Lung (tissue), 12 donors: Measurements from ENCODE around the gene TEX22. TPM values are rescaled to one million over a fixed set of nuclear protein-coding genes. Genes with fewer than 3 reads are reported as not detected.

Experiments used
- ATAC-seq: fragments of 200-7000 bp; cut with Tn5 transposase; one replicate; pipeline ENCODE4 v1.9.1; 2020; ENCODE audit warnings: moderate number of reproducible peaks; ENCODE audit not compliant: insufficient read depth, low FRiP score
- DNase-seq, 3 donors: peaks; one replicate each; pipeline ENCODE4 v3.0.0-alpha.2; 2013 to 2017
- H3K27ac ChIP-seq, 2 donors: one replicate each; pipeline ENCODE4 v1.5.1; 2013; ENCODE audit warnings: mild to moderate bottlenecking in 2 of 2, moderate library complexity in 2 of 2, control low read depth in 1 of 2, inconsistent platforms in 1 of 2, low read depth in 1 of 2, low read length in 1 of 2
- H3K27me3 ChIP-seq, 3 donors: one replicate each; pipeline ENCODE4 v1.5.1; 2013; ENCODE audit warnings: low read length in 2 of 3; ENCODE audit not compliant: control insufficient read depth in 3 of 3, insufficient read depth in 3 of 3
- H3K36me3 ChIP-seq, 4 donors: one replicate each; pipeline ENCODE4 v1.5.1; 2013; ENCODE audit warnings: low read length in 4 of 4, mild to moderate bottlenecking in 1 of 4, moderate library complexity in 1 of 4; ENCODE audit not compliant: control insufficient read depth in 4 of 4, insufficient read depth in 4 of 4
- H3K4me1 ChIP-seq, 5 donors: one replicate each; pipeline ENCODE4 v1.5.1; 2013; ENCODE audit warnings: low read length in 5 of 5, mild to moderate bottlenecking in 2 of 5, moderate library complexity in 1 of 5; ENCODE audit not compliant: control insufficient read depth in 5 of 5, insufficient read depth in 5 of 5
- H3K4me3 ChIP-seq: one replicate; pipeline ENCODE4 v1.5.1; 2013; ENCODE audit warnings: mild to moderate bottlenecking, control low read depth, moderate library complexity
- H3K9ac ChIP-seq, 2 donors: one replicate each; pipeline ENCODE4 v1.5.1; 2013; ENCODE audit warnings: low read length in 2 of 2, control low read depth in 1 of 2; ENCODE audit not compliant: insufficient read depth in 1 of 2
- H3K9me3 ChIP-seq, 4 donors: one replicate each; pipeline ENCODE4 v1.5.1; 2013; ENCODE audit warnings: low read length in 3 of 4, mild to moderate bottlenecking in 1 of 4, moderate library complexity in 1 of 4; ENCODE audit not compliant: control insufficient read depth in 4 of 4, insufficient read depth in 3 of 4
- WGBS, 2 donors: extraction: QIAGEN DNeasy Blood & Tissue Kit; methylation state at CpG; one replicate each; pipeline ENCODE4 v1.1.7; 2013; 5-methylcytosine and 5-hydroxymethylcytosine counted together
- polyA plus RNA-seq, 2 donors: library from polyadenylated mRNA; stranded (reverse); fragments of 200-250 nt; gene quantifications; one replicate each; pipeline ENCODE4 v1.2.1, GENCODE V29; 2013
- total RNA-seq, 2 donors: library from RNA; depleted of rRNA in 1 of 2; stranded (reverse); fragments of >200 nt in 1 of 2; gene quantifications; one replicate each; pipeline ENCODE4 v1.2.1, GENCODE V29; 2014 to 2021
- TF ChIP-seq, protein P1 (sequence below): IDR thresholded peaks from 2 replicates; pipeline ENCODE4 v1.5.1; 2012; ENCODE audit warnings: mild to moderate bottlenecking; ENCODE audit errors: control extremely low read depth, extremely low read depth
- donor health status: control.
- donor health status: control.
- donor health status: Bipolar disorder and iron deficiency.
- donor health status: healthy.
- donor health status: DM: yes; HTN: yes; CAD: no.

The TEX22 gene
- total and polyA plus RNA-seq, 4 donors, result 0.17 to 2.1 (median 0.29) TPM

DNA sequence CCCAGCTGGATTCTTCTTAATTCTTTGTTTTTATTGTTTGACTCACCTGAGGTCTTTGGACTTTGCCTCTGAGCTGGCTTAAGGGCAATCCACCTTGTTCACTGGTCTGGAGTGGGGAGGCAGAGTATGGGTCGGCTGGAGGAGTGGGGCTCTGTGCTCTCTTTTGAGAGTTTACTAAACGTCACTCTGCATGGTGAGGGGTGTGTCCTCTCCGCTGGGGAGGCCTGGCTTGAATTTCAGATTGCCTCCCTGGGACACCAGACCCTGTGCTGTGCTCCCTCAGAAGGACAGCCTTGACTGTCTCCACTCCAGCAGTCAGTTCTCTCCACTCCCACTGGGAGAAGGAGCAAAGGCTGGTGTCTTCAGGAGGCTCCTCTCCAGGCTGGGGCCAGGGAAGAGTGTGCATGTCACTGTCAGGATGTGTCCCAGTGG is 19.4 kb downstream of the TEX22 start:
- Histone ChIP-seq H3K27ac (no peak overlapping the region), H3K4me1 (peaks cover 0 to 35% (median 3%) of the 10 kb centered on the region in 5 donors), H3K27me3 (no peaks in the 10 kb centered on the region), H3K9me3 (no peaks in the 10 kb centered on the region), H3K9ac (no peak overlapping the region), H3K4me3 (no peak overlapping the region), H3K36me3 (no peaks in the 10 kb centered on the region)
- no peak for ATAC-seq
- TF ChIP-seq, protein P1, sequence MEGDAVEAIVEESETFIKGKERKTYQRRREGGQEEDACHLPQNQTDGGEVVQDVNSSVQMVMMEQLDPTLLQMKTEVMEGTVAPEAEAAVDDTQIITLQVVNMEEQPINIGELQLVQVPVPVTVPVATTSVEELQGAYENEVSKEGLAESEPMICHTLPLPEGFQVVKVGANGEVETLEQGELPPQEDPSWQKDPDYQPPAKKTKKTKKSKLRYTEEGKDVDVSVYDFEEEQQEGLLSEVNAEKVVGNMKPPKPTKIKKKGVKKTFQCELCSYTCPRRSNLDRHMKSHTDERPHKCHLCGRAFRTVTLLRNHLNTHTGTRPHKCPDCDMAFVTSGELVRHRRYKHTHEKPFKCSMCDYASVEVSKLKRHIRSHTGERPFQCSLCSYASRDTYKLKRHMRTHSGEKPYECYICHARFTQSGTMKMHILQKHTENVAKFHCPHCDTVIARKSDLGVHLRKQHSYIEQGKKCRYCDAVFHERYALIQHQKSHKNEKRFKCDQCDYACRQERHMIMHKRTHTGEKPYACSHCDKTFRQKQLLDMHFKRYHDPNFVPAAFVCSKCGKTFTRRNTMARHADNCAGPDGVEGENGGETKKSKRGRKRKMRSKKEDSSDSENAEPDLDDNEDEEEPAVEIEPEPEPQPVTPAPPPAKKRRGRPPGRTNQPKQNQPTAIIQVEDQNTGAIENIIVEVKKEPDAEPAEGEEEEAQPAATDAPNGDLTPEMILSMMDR, result no peak
- DNase-seq, result no peak
- 87 to 97% methylated on average over 3 of the region's 3 CpGs for WGBS, 2 donors

DNA sequence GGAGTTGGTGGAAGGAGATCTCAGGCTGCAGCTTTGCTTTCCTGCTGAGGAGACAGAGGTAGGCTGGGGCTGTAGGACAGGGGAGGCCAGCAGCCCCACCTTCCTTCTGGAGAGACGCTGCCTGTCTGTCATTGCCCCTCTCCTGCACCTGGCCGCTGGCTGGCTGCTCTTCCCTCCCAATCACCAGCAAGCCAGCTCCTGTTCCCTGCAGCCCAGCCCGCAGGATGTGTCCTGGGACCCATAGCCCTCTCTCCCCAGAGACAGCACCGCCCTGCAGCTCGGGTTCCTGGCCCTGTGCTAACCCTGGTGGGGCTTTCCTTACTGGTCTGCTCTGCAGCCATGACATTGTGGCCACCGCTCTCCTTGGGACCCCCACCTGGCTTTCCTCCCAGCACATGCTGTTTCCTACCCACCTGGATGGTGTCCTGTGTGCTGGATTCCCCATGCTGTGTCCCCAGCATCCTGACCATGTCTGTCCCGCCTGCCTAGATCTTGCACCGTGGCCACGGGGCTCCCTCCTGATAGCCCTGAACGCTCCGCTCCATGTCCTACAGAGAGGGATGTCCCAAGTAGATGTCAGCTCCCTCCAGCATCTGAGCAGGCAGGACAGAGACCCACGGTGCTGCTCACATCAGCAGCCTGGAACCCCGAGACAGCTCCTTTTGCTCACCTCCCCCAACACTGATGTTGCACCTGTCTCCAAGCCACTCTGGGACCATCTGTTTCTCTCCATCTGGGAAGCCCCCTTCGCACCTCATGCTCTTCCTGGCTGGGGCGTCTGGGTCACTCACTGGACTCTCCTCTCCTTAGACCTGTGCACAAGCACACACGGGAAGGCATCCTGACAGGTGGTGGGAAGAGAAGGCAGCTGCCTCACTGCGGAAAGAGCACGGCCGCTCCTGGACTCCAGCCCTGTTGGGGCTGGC is 20.2 kb downstream of the TEX22 start:
- H3K9ac ChIP-seq, result peak overlapping the region in 1 of 2 donors; percentile 62
- no peak overlapping the region for H3K27ac ChIP-seq
- H3K9me3 ChIP-seq, result no peaks in the 10 kb centered on the region

DNA sequence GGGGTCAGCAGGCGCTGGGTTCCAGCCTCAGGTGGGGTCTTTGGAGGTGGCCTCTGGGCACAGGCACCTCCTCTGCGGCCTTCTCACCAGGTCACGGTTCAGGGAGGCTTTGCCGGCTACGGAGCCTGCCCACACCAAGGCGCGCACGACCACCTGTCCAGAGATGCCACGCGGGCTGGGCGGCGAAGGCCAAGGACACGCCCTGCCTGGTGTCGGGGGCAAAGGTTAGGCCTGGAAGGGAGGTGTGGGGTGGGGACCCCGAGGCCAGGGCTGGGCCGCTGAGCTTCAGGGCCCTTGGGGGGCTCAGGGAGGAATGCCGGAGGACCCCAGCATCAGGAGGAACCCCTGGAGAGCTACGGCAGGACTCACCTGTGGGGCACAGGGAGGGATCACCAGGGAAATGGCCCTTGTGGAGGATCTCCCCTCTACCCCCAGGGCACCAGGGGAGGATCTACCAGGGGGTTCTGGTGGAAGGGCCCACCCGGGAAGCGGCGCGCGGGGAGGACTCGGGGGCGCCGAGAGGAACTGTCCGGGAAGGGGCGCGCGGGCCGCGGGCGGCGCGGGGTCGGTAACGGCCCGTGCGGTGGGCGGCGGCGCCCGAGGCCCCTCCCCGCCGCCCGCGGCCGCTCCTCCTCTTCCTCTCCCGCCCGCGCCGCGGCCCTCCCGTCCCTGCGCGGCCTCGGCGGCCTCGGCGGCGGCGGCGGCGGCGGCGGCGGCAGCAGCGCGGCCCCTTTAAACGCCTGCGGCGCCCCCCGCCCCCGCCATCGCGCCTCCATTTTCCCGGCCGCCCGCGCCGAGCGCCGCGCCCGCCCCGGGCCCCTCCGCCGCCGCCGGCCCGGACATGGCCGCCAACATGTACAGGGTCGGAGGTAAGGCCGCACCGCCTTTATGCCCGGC is 21.1 kb downstream of the TEX22 start, which contains the start of gene MTA1:
MTA1 (plus strand) TSS at position 633 of the 897 bp plus-strand sequence; CDS start at position 842, 209 bp downstream.
- TF ChIP-seq, protein P1, result no peak
- H3K4me1 ChIP-seq, result peaks cover 0 to 38% (median 3%) of the 10 kb centered on the region in 5 donors
- 3 to 16% methylated on average over 24 to 93 of the region's 96 CpGs for WGBS, 2 donors
- no peaks in the 10 kb centered on the region for H3K9me3 ChIP-seq
- peak; percentile 65 for ATAC-seq
- H3K36me3 ChIP-seq, result no peaks in the 10 kb centered on the region
- peak within 1 kb of the TSS; percentile 68 for H3K4me3 ChIP-seq
- peak in 2 of 3 donors; percentile 43 to 60 for DNase-seq
- H3K27ac ChIP-seq, result peak within 1 kb of the TSS; percentile 73 to 79
- peak within 1 kb of the TSS; percentile 62 to 90 for H3K9ac ChIP-seq
- H3K27me3 ChIP-seq, result no peaks in the 10 kb centered on the region

More for the DNA sequence above, 20.2 kb downstream of the TEX22 start:
- no peaks in the 10 kb centered on the region for H3K36me3 ChIP-seq
- TF ChIP-seq, protein P1, result no peak
- no peak overlapping the region for H3K4me3 ChIP-seq
- DNase-seq (no peak), ATAC-seq (no peak)
- H3K4me1 ChIP-seq, result peaks cover 0 to 38% (median 3%) of the 10 kb centered on the region in 5 donors
- H3K27me3 ChIP-seq, result no peaks in the 10 kb centered on the region
- WGBS, 2 donors, result 77 to 89% methylated on average over 19 of the region's 19 CpGs
